Stimulated activated CD4-positive, alpha-beta T cell treated with anti-CD3 and anti-CD28 coated beads, TNF-alpha, amount 100 ng/mL, for 24 hours (primary cell): ENCODE data around the gene SPATA32.
"Not testable (repeated sequence)": the region's sequence is repeated elsewhere in the genome, so short reads cannot be mapped to it uniquely, and the experiment has no call there.

Source experiments
- DNase-seq, 3 experiments: peaks; one replicate each; pipeline ENCODE4 v3.0.0-alpha.2; 2020; ENCODE audit warnings: low read depth in 3 of 3

The SPATA32 gene, protein sequence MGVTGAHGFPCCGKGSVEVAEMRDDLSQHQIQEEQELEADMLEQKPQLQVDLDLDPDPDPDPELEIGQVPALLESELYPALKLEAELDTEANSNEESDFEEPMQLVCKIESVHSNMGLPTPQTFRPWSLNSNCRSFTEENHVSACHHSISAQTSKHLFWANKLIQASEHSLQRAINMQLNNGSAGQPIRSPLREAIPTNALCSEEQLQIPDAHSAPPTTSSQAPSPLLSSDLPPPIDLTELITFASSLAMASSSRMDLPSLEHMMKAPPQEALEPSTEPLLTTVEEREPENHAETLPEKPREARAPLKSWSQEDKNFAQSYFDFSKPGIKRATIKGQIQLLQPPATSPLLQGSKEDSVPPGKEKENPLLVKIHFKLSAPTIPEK

GRCh38 chr17:45261577-45262515 is at the start of gene SPATA32:
TSS of gene SPATA32 (minus strand) at chr17:45262094. CDS start at chr17:45262016, 78 bp downstream.
- peak in 2 of 3 experiments; percentile 40 to 69 for DNase-seq

- DNase-seq: no peak
Measured at GRCh38 chr17:45311401-45311759, 49.5 kb upstream of the SPATA32 start.

GRCh38 chr17:45310380-45311324 is 48.8 kb upstream of the SPATA32 start:
- DNase-seq: no peak

GRCh38 chr17:45309400-45309799 is 47.5 kb upstream of the SPATA32 start:
- DNase-seq: no peak

DNA sequence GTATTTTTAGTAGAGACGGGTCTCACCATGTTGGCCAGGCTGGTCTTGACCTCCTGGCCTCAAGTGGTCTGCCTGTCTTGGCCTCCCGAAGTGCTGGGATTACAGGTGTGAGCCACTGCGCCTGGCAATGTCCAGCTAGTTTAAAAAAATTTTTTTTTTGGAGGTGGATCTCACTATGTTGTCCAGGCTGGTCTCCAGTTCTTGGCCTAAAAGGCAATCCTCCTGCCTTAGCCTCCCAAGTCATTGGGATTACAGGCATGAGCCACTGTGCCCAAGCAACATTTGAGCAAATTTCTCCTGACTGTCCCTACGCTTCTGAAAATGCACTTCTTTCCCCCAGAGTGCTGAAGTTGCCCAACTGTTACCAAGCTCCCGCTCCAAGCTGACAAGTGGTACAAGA is 46.9 kb upstream of the SPATA32 start:
- DNase-seq: no peak

DNA sequence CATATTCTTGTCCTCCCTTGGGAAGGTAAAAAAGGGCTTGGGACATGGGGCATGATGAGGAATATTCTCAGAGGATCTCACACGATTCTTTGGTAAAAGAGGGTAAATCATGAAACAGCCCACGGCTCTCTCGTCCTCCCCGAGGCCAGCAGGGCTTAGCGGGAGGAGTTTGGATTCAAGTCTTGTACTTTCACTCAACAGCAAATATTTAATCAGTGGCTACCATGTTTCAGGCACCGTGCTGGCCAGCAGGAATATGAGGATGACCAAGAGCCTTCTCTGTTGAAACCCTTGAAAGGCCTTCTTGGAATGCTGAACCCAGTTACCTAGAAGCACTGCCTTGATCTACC is 46.1 kb upstream of the SPATA32 start:
- DNase-seq: no peak

GRCh38 chr17:45307290-45308015 is 45.6 kb upstream of the SPATA32 start:
- peak; percentile 43 to 58 (median 54) for DNase-seq

- DNase-seq: no peak
Measured at GRCh38 chr17:45306623-45307022, 44.7 kb upstream of the SPATA32 start.

GRCh38 chr17:45306094-45306493 is 44.2 kb upstream of the SPATA32 start:
- DNase-seq: no peak

DNA sequence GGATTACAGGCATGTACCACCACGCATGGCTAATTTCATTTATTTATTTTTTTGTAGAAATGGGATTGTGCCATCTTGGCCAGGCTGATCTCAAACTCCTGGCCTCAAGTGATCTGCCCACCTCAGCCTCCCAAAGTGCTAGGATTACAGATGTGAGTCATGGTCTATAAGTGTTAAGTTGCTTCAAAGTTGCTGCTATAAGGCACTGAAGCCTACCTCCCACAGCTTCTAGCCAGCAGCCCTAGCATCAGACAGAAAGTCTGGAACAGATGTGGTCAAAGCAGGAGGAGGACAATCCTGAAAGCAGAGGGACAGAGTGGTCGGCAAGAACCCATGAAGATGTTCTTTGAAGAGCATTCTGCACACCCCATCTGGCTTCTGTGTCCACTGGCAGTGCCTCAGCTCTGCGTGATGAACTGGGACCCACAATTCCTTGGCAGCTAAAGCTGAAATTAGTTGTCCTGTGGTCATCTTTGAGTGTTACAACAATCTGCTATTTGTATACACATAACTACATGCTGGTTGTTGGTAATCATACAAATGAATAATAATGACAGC is 43.7 kb upstream of the SPATA32 start:
- no peak for DNase-seq

- DNase-seq: no peak
Measured at GRCh38 chr17:45302649-45303173, 40.8 kb upstream of the SPATA32 start.

GRCh38 chr17:45302220-45302619 is 40.3 kb upstream of the SPATA32 start:
- not testable (repeated sequence) for DNase-seq

DNA sequence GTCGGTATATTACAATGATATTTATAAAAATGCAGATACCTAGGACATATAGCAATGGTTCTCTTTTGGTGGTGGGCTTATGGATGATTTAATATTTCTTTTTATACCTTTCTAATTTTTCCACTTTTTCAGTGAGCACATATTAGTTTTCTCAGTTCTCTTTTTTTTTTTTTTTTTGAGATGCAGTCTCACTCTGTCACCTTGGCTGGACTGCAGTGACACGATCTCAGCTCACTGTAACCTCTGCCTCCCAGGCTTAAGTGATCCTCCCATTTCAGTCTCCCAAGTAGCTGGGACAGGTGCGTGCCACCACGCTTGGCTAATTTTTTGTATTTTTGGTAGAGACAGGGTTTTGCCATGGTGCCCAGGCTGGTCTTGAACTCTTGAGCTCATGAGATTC is 39.8 kb upstream of the SPATA32 start:
- DNase-seq: no peak

- DNase-seq: no peak
Measured at GRCh38 chr17:45300060-45300751, 38.3 kb upstream of the SPATA32 start.

DNA sequence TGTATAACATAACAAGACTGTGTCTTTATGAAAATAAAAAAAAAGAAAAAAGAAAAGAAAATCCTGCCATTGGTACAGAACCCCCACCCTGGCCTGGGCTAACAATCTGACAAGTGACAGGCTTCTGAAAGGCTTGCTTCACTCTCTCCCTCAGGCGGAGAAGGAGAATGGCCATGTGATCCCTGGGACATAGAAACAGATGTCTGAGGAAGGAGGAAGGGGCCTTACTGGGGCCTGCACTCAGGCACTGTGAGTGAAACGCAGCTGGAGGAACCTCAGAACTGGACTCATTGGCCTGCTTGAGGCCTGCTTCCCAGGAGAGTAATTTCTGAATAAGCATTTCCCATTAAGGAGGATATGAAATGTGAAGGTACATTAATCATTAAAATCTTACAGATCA is 37.5 kb upstream of the SPATA32 start:
- DNase-seq: no peak

- DNase-seq: no peak
Measured at GRCh38 chr17:45298546-45299285, 36.8 kb upstream of the SPATA32 start.

DNA sequence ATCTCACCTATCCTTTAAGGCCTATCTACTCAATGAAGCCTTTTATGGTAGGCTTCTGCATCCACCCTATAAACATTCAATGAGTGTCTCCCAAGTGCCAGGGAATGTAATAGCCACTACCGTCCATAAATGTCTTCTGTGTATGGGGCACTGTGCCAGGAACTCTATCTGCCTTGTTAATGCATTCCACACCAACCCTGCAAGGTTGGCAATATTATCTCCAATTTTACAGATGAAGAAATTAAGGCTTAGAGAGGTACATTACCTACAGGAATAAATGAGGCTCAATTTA is 34.9 kb upstream of the SPATA32 start:
- no peak for DNase-seq

GRCh38 chr17:45296003-45296832 is 34.3 kb upstream of the SPATA32 start:
- no peak for DNase-seq
